ENCODE measurements around the gene SMIM44.
"Not testable (repeated sequence)": the region's sequence is repeated elsewhere in the genome, so short reads cannot be mapped to it uniquely, and the experiment has no call there.

Gene SMIM44

GRCh38 chr19:3483226-3483628 lies at the start of gene SMIM44:
TSS of gene SMIM44 (minus strand) at chr19:3483441. CDS start at chr19:3483403, 38 bp downstream.
- intact Hi-C loops (cut with DNase I): no loop called here
- DNase-seq: peak in 1 of 10 donors; percentile 70

DNA sequence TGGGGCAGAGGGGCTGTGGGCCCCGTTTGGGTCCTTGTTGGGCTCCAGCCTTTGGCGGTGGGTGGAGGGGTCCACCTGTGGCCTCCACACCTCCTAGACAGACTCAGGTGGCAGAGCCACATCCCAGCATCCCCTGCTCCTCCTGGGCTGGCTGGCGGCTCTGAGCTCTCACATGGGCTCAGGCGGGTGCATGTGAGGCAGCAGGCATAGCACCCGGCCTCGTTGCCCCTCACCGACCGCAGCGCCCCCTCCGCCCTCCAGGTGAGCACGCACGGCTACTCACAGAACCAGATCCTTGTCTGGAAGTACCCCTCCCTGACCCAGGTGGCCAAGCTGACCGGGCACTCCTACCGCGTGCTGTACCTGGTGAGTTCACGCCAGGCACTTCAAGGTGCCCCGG lies 49.8 kb upstream of the SMIM44 start:
- no peak for DNase-seq
- intact Hi-C loops (cut with DNase I): no loop called here

- DNase-seq: no peak
- intact Hi-C loops (cut with DNase I): no loop called here
These were observed 49.0 kb upstream of the SMIM44 start for GRCh38 chr19:3532154-3532786.

DNA sequence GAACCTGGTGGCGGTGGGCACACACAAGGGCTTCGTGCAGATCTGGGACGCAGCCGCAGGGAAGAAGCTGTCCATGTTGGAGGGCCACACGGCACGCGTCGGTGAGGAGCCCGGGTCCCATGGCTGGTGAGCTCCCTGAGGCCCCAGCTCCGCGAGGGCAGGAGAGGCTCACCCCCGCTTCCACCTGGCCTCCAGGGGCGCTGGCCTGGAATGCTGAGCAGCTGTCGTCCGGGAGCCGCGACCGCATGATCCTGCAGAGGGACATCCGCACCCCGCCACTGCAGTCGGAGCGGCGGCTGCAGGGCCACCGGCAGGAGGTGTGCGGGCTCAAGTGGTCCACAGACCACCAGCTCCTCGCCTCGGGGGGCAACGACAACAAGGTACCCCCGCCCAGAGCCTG lies 48.5 kb upstream of the SMIM44 start:
- no peak for DNase-seq
- intact Hi-C loops (cut with DNase I): no loop called here

- DNase-seq: no peak
- intact Hi-C loops (cut with DNase I): no loop called here
These were observed 47.1 kb upstream of the SMIM44 start for GRCh38 chr19:3530389-3530788.

DNA sequence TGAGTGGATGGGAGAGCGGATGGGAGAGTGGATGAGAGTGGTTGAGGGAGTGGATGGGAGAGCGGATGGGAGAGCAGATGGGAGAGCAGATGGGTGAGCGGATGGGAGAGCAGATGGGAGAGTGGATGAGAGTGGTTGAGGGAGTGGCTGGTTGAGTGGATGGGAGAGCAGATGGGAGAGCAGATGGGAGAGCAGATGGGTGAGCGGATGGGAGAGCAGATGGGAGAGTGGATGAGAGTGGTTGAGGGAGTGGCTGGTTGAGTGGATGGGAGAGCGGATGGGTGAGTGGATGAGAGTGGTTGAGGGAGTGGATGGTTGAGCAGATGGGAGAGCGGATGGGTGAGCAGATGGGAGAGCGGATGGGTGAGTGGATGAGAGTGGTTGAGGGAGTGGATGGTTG lies 46.1 kb upstream of the SMIM44 start:
- intact Hi-C loops (cut with DNase I); DNase-seq: not testable (repeated sequence)

- intact Hi-C loops (cut with DNase I): no loop called here
- DNase-seq: no peak
These were observed 45.4 kb upstream of the SMIM44 start for GRCh38 chr19:3528539-3529211.

DNA sequence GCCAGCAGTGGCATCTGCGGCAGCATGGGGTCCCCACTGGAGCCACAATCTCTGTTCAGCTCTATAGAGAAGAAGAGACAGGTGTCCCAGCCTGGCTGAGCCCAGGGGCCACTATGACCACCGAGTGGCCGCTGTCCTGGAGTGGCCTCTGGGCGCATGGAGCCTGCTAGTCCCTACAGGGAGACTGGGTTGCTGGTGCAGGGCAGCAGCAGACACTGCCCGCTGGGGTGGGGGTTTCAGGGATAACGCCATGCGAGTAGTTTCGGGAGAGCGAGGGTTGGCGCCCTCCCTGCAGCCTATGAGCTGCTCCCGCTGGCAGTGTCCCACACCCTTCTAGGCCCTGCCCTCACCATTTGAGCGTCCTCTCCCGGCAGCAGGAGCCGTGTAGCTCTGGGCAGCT lies 44.8 kb upstream of the SMIM44 start:
- intact Hi-C loops (cut with DNase I): no loop called here
- peak in 1 of 10 donors; percentile 62 for DNase-seq

DNA sequence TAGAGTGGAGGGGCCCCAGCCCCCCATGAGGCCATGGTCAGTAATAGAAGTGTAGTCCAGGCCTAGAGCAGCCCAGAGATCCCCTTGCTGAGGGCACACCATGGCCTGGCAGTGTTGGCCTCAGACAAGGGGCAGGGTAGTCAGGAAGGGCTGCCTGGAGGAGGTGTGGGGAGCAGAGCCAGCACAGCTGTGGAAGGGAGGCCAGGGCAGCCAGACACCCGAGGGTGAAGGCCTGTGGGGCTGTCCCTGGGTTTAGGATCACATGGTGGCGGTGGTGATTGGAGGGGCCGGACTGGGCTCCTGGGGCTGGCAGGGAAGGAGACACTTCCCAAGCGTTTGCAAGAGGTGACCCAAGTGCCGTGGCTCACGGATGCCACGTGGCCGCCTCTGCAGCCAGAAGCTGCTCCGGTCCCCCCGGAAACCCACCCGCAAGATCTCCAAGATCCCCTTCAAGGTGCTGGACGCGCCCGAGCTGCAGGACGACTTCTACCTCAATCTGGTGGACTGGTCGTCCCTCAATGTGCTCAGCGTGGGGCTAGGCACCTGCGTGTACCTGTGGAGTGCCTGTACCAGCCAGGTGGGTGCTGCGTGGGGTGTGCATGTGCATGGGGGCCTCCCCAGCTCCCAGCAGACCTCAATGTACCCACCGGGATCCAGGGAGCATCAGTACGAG lies 44.1 kb upstream of the SMIM44 start:
- DNase-seq: peak in 1 of 10 donors; percentile 75
- intact Hi-C loops (cut with DNase I): no loop called here

GRCh38 chr19:3526507-3527237 lies 43.4 kb upstream of the SMIM44 start:
- DNase-seq: peak in 1 of 10 donors; percentile 59
- intact Hi-C loops (cut with DNase I): no loop called here

GRCh38 chr19:3524904-3525451 lies 41.7 kb upstream of the SMIM44 start:
- DNase-seq: no peak
- intact Hi-C loops (cut with DNase I): no loop called here

DNA sequence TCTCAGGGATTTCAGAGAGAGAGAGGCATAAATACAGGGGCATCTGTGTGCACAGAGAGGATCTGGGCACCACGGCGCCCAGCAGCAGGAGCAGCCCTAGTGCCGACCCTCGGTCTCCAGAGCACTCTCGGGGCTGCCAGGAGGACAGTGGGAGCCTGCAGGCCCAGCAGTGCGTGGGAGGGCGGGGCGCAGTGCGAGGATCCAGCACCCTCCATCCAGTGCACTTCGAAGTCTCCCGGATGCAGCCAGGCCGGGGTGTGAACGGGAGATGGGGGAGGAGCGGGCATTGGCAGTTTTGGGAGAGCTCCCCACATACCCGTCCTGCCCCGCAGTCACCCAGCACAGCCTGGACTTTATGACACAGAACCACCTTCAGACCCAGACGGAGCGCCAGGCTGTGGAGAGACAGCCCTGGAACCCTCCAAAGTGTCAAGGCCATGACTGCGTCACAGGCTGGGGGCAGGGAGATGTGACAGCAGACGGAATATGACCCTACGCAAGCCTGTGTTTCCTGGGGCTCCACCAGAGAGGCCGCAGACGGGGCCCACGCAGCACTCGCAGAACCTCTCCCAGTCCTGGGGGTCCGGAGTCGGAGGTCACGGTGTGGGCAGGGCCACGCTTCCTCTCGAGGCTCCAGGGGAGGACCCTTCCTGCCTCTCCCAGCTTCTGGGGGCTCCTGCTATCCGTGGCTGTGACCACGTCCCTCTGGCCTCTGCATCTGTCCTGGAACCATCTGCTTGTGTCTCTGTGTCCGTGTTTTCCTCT lies 41.0 kb upstream of the SMIM44 start:
- intact Hi-C loops (cut with DNase I): no loop called here
- DNase-seq: peak in 1 of 10 donors; percentile 72

GRCh38 chr19:3523361-3524077 lies 40.3 kb upstream of the SMIM44 start:
- intact Hi-C loops (cut with DNase I): no loop called here

DNA sequence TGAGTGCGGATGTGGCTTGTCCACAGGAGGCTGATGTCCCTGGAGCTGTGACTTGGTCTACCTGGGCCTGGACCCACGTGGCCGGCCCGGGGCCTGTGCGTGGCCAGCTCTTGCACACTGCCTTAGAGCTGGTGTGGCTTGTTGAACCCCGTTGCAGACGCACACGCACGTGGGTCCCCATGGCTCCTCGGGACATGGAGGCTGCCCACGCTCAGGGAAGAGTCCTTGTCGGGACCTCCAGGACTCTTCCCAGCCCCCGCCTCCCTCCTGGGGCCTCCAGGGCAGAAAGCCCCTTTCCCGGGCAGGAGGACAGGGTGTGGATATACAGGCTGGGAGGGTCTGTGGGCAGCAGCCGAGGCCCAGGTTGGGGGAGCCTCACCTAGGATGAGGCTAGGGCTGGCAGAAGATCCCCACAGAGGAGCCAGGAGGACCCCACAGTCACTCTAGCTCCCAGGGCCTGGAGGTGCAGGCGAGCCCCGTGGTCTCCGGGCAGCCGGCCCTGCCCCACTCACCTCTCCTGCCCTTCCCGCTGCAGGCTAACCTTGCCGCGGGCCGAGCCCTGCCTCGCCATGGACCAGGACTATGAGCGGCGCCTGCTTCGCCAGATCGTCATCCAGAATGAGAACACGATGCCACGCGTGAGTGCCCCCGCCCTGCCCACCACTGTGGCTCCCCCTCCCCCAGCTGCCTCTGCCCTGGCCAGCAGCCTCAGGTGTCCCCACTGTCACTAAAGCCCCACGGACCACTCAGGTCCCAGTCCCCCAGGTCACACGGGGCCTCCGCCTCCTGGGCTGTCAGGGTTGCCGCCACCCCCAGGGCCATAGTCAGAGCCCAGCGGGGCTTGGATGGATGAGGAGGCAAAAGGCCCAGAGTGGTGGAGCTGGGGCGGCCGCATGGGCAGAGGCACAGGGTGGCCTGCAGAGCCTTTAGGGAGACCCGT lies 39.5 kb upstream of the SMIM44 start:
- peak in 1 of 10 donors; percentile 60 for DNase-seq
- intact Hi-C loops (cut with DNase I): no loop called here

More at GRCh38 chr19:3523361-3524077, 40.3 kb upstream of the SMIM44 start:
- no peak for DNase-seq

- no peak for DNase-seq
- intact Hi-C loops (cut with DNase I): no loop called here
These were observed 37.8 kb upstream of the SMIM44 start for GRCh38 chr19:3521104-3521445.

GRCh38 chr19:3520166-3521103 lies 37.2 kb upstream of the SMIM44 start:
- intact Hi-C loops (cut with DNase I): no loop called here
- peak in 2 of 10 donors; percentile 52 to 73 for DNase-seq

DNA sequence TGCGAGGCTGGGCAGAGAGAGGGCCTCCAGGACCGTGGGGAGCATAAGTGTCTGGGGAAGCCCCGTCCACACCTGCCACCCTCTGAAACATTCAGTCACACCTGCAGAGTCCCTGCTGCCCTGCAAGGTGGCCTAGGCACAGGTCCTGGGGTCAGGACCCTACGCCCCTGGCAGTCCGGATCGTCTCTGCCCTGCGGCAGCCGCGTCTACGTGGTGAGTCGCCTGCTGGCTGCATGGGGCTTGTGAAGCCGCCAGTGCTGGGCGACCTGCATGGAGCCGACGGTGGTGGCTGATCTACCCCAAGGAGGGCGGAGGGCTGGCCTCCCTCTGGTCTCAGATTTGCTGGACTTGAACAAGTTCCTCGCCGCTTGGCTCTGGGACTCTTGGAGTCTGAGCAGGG lies 35.9 kb upstream of the SMIM44 start:
- DNase-seq: peak in 2 of 10 donors; percentile 77

More for the DNA sequence above, 35.9 kb upstream of the SMIM44 start:
- intact Hi-C loops (cut with DNase I): no loop called here

Data from posterior cingulate gyrus (tissue), 11 donors.